HG03045 (cell line): ENCODE data around the gene PTGDR2.

Source experiments
- ATAC-seq: cut with Tn5 transposase; IDR thresholded peaks from one replicate; pipeline ENCODE4 v1.9.1; 2021; ENCODE audit warnings: mild to moderate bottlenecking, moderate library complexity; ENCODE audit not compliant: unreplicated experiment

Gene PTGDR2

GRCh38 chr11:60855726-60856633, at the start of gene PTGDR2:
TSS of gene PTGDR2 (minus strand) at chr11:60855950. CDS start at chr11:60853722, 2,228 bp downstream.
- ATAC-seq: no peak

- ATAC-seq: no peak
These were observed 49.3 kb upstream of the PTGDR2 start for GRCh38 chr11:60905047-60905446.

GRCh38 chr11:60902625-60903024, 46.9 kb upstream of the PTGDR2 start:
- no peak for ATAC-seq

GRCh38 chr11:60900673-60901404, 45.1 kb upstream of the PTGDR2 start:
- no peak for ATAC-seq

GRCh38 chr11:60899977-60900376, 44.2 kb upstream of the PTGDR2 start:
- no peak for ATAC-seq

- ATAC-seq: no peak
These were observed 43.5 kb upstream of the PTGDR2 start for GRCh38 chr11:60899046-60899936.

- no peak for ATAC-seq
These were observed 41.7 kb upstream of the PTGDR2 start for GRCh38 chr11:60897496-60897895.

GRCh38 chr11:60895687-60896086, 39.9 kb upstream of the PTGDR2 start:
- no peak for ATAC-seq

- ATAC-seq: no peak
These were observed 35.5 kb upstream of the PTGDR2 start for GRCh38 chr11:60891103-60891741.

- no peak for ATAC-seq
These were observed 34.9 kb upstream of the PTGDR2 start for GRCh38 chr11:60890696-60891095.

GRCh38 chr11:60889869-60890311, 34.1 kb upstream of the PTGDR2 start:
- ATAC-seq: no peak

GRCh38 chr11:60887556-60887955, 31.8 kb upstream of the PTGDR2 start:
- peak; percentile 52 for ATAC-seq

GRCh38 chr11:60880643-60881282, 25.0 kb upstream of the PTGDR2 start:
- ATAC-seq: no peak

- ATAC-seq: no peak
These were observed 24.3 kb upstream of the PTGDR2 start for GRCh38 chr11:60879971-60880588.

GRCh38 chr11:60879104-60879503, 23.4 kb upstream of the PTGDR2 start:
- no peak for ATAC-seq

- ATAC-seq: no peak
These were observed 22.7 kb upstream of the PTGDR2 start for GRCh38 chr11:60878245-60879101.

GRCh38 chr11:60876168-60876485, 20.4 kb upstream of the PTGDR2 start:
- ATAC-seq: no peak

GRCh38 chr11:60875366-60876167, 19.8 kb upstream of the PTGDR2 start:
- no peak for ATAC-seq
